Right lobe of liver (tissue), 6 donors: ENCODE data around the gene GTF2A1. TPM values are rescaled to one million over a fixed set of nuclear protein-coding genes. Genes with fewer than 3 reads are reported as not detected.

Source experiments
- ATAC-seq, 4 donors: fragments of 200-7000 bp; cut with Tn5 transposase; one replicate each; pipeline ENCODE4 v1.9.1; 2020; ENCODE audit warnings: mild to moderate bottlenecking in 4 of 4, moderate library complexity in 4 of 4
- DNase-seq, 3 donors: peaks; one replicate each; pipeline ENCODE4 v3.0.0-alpha.2; 2020
- H3K27ac ChIP-seq, 3 donors: fragments of 200-600 bp; one replicate each; pipeline ENCODE4 v1.8.0; 2022
- H3K27me3 ChIP-seq, 2 donors: fragments of 200-600 bp; one replicate each; pipeline ENCODE4 v1.8.0; 2022
- H3K36me3 ChIP-seq, 4 donors: fragments of 200-600 bp; sonication (generic) in 1 of 4; one replicate each; pipeline versions ENCODE4 v1.5.1 to v1.8.0; 2017 to 2022; ENCODE audit warnings: control low read depth in 1 of 4
- H3K4me1 ChIP-seq, 4 donors: fragments of 200-600 bp; sonication (generic) in 1 of 4; one replicate each; pipeline versions ENCODE4 v1.5.1 to v1.8.0; 2017 to 2022; ENCODE audit warnings: control low read depth in 1 of 4
- H3K4me3 ChIP-seq, 3 donors: fragments of 200-600 bp; one replicate each; pipeline ENCODE4 v1.8.0; 2022
- H3K9me3 ChIP-seq, 4 donors: fragments of 200-600 bp; sonication (generic) in 1 of 4; one replicate each; pipeline versions ENCODE4 v1.5.1 to v1.8.0; 2017 to 2022; ENCODE audit warnings: control low read depth in 1 of 4
- POLR2A ChIP-seq: fragments of 450-650 bp; IDR thresholded peaks from one replicate; pipeline ENCODE4 v1.6.1; 2017; ENCODE audit warnings: antibody characterized with exemption, mild to moderate bottlenecking
- WGBS: methylation state at CpG from one replicate; pipeline ENCODE4 v1.1.6; 2018; ENCODE audit warnings: low coverage, low lambda C conversion rate; ENCODE audit not compliant: insufficient coverage; ENCODE audit errors: missing lambda C conversion rate; 5-methylcytosine and 5-hydroxymethylcytosine counted together
- intact Hi-C, 2 donors: fragments of 100-400 bp; cut with DNase I; formaldehyde crosslinking; loops; one replicate each; pipeline versions ENCODE4 v1.11.2 to v1.14.1; 2022
- long read RNA-seq: library from polyadenylated mRNA; unstranded; transcript quantifications from one replicate; pipeline ENCODE4 v2.0.0, GENCODE V29; 2019
- total RNA-seq, 6 experiments: library from RNA; depleted of rRNA in 2 of 6; stranded (reverse); fragments of >200 nt in 2 of 6; fragmentation: NEBNext Ultra II Directional in 3 of 6; extraction: Animal tissue kit (Norgen Biotek cat#: 25700) in 3 of 6; gene quantifications; one replicate each; pipeline versions ENCODE4 v1.1.0 to v1.2.4, GENCODE V29; 2016 to 2023
- TF ChIP-seq, protein P1 (sequence below), 4 donors: fragments of 200-600 bp in 3 of 4; fragments of 450-650 bp in 1 of 4; IDR thresholded peaks; one replicate each; pipeline versions ENCODE4 v1.5.1 to v1.8.0; 2016 to 2022; ENCODE audit warnings: antibody characterized with exemption in 4 of 4, mild to moderate bottlenecking in 2 of 4
- donor health status: DM: no; HTN: yes; CAD: no.
- donor health status: DM: no; HTN: no; CAD: no.
- donor health status: DM: no; HTN: no; CAD: no.
- donor health status: DM: no; HTN: yes; CAD: no.
- donor health status: DM: no; HTN: yes; CAD: no.

The GTF2A1 gene
- total RNA-seq, result 10 to 100 TPM; 11.0 to 16.8 (median 12.9) TPM
- long read RNA-seq, full-length matches to known transcripts, result 1 of 1 reads
- long read RNA-seq, partial matches to known transcripts, result 0 of 1 reads
- long read RNA-seq, other reads (novel, unspliced or antisense), result 0 of 1 reads

DNA sequence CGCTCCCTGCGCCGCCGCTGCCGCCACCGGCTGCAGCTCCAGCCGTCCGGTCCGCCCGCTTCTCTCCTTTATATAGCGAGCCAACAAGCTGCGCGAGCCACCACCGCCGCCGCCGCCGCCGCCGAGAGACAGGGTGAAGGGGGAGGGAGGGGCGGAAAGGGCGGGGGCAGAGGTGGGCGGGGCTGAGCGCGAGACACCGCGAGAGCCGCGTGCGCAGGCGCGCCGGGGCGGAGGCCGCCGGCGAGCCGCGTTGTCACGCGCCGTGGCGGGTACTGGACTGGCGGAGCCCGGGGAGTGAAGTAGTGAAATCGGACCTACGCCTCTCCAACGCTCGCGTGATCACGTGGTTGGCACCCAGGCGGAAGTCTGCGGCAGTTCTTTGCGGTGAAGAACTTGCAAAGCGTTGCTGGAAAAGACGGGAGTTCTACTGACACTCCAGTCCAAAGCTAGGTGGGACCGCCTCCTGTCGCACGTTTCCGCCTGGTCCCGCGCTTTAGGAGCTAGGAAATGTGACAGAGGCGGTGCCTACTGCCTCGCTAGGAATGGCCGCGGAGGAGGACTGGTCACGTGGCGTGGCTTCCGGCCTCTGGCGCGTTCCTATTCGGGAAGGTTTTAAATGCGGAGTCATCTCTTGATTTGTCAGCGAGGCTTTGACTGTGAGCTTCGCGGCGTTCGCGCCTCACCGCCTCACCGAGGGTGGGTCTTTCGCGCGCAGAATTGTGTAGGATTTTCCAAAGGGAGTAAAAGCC is at the start of gene GTF2A1:
TSS of gene GTF2A1 (minus strand) at position 130 of the 749 bp plus-strand sequence. CDS start 441 bp downstream, outside the sequence.
- Histone ChIP-seq H3K36me3 (peaks cover 0 to under 1% (median 0%) of the 10 kb centered on the region in 4 donors), H3K27me3 (no peaks in the 10 kb centered on the region), H3K4me1 (peaks cover 0 to 29% (median 7%) of the 10 kb centered on the region in 4 donors), H3K4me3 (peak within 1 kb of the TSS; percentile 70 to 71 (median 70)), H3K27ac (peak within 1 kb of the TSS; percentile 95 to 99 (median 98)), H3K9me3 (no peaks in the 10 kb centered on the region)
- DNase-seq, result peak; percentile 96 to 97 (median 97)
- ATAC-seq, result peak; percentile 74 to 86 (median 82)
- peak; percentile 91 for TF ChIP-seq POLR2A
- TF ChIP-seq, protein P1, sequence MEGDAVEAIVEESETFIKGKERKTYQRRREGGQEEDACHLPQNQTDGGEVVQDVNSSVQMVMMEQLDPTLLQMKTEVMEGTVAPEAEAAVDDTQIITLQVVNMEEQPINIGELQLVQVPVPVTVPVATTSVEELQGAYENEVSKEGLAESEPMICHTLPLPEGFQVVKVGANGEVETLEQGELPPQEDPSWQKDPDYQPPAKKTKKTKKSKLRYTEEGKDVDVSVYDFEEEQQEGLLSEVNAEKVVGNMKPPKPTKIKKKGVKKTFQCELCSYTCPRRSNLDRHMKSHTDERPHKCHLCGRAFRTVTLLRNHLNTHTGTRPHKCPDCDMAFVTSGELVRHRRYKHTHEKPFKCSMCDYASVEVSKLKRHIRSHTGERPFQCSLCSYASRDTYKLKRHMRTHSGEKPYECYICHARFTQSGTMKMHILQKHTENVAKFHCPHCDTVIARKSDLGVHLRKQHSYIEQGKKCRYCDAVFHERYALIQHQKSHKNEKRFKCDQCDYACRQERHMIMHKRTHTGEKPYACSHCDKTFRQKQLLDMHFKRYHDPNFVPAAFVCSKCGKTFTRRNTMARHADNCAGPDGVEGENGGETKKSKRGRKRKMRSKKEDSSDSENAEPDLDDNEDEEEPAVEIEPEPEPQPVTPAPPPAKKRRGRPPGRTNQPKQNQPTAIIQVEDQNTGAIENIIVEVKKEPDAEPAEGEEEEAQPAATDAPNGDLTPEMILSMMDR (IDR thresholded peaks at IDR 0.05), result no peak
- WGBS, result 0% methylated on average over 7 of the region's 84 CpGs
- intact Hi-C loops, result no loop called here

DNA sequence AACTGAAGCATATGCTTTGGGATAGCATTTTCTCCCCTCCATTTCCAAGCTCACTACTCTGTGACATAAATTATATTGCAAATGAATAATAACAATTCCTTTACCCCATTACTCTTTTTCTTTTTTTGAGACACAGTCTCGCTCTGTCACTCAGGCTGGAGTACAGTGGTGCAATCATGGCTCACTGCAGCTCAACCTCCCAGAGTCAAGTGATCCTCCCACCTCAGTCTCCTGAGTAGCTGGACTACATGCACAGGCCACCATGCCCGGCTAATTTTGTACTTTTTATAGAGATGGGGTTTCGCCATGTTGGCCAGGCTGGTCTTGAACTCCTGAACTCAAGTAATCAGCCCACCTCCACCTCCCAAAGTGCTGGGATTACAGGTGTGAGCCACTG is 49.2 kb upstream of the GTF2A1 start:
- TF ChIP-seq, protein P1 (IDR thresholded peaks at IDR 0.05), result no peak
- TF ChIP-seq POLR2A, result no peak
- no peaks in the 10 kb centered on the region for H3K9me3 ChIP-seq
- H3K4me1 ChIP-seq, result peaks cover 0 to 6% (median 1%) of the 10 kb centered on the region in 4 donors
- intact Hi-C loops, result loop anchor here (5.0 kb wide), 2 partner anchors 182 to 187 kb away; no protein-coding TSS in a partner anchor
- ATAC-seq (no peak), DNase-seq (no peak)
- WGBS, result 78% methylated on average over 3 of the region's 3 CpGs
- H3K36me3 ChIP-seq, result no peaks in the 10 kb centered on the region
- H3K4me3 ChIP-seq, result no peak overlapping the region
- peak overlapping the region in 2 of 3 donors; percentile 15 to 51 for H3K27ac ChIP-seq
- H3K27me3 ChIP-seq, result no peaks in the 10 kb centered on the region

DNA sequence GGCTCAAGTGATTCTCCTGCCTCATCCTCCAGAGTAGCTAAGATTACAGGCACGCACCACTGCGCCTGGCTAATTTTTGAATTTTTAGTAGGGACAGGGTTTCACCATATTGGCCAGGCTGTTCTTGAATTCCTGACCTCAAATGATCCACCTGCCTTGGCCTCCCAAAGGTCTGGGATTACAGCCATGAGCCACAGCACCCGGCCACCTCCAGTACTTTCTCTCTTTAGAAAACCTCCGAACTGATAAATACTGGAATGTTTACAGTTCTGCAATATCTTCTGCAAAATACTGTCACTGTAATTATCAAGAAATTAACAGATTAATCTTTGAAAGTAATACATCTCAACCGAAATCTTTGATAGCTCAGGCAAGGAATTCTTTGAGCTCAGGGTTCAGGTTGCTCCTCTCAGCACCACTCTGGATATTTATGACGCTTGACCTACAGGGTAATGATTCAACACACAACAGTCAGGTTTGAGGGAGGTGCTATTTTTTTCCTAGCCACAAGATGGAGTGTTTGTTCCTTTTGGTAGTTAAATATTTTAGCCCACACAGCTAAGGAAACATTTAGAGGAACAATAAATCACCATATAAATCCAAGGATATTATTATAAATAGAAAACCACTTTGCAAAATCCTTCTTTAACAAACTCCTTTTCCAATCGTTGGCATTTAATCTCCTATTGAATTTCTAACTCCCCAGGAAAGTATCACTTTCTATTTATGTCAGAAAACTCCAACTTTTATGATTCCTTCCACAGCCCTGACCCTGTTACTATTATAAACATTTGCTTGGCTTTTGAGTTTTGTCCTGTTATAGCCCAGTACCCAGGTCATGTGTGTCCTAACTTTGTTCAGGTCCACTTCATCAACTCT is 48.6 kb upstream of the GTF2A1 start:
- Histone ChIP-seq H3K4me1 (peaks cover 0 to 6% (median 1%) of the 10 kb centered on the region in 4 donors), H3K9me3 (no peaks in the 10 kb centered on the region), H3K4me3 (peak overlapping the region in 1 of 3 donors; percentile 25), H3K27ac (peak overlapping the region in 2 of 3 donors; percentile 51 to 56), H3K27me3 (no peaks in the 10 kb centered on the region), H3K36me3 (no peaks in the 10 kb centered on the region)
- 28% methylated on average over 7 of the region's 7 CpGs for WGBS
- TF ChIP-seq, protein P1 (IDR thresholded peaks at IDR 0.05), result peak; percentile 81 to 97 (median 82)
- TF ChIP-seq POLR2A, result no peak
- no peak for DNase-seq
- intact Hi-C loops, result loop anchor here in 1 of 2 donors (5.0 kb wide), 1 partner anchor 188 kb away; no protein-coding TSS in a partner anchor
- ATAC-seq, result peak; percentile 97 to 98 (median 98)

DNA sequence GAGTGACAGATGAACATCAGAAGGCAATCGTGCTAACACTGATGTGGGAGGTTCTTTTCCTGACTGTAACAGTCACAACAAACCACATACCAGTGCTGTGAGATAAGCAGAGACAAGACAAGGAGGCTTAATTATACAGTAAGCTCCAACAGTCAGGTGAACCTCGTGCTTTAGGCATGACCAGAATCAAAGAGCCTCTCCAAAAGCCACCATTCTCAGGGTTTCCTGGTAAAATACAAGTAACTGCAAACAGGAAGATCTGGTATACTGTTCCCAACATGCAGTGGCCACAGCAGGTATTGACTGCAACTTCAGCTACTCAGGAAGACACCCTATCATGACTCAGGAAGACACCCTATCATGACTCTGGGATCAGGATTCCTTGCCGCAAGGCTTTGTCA is 47.3 kb upstream of the GTF2A1 start:
- Histone ChIP-seq H3K9me3 (no peaks in the 10 kb centered on the region), H3K36me3 (no peaks in the 10 kb centered on the region), H3K4me1 (peaks cover 0 to 6% (median 1%) of the 10 kb centered on the region in 4 donors), H3K27me3 (no peaks in the 10 kb centered on the region), H3K4me3 (no peak overlapping the region), H3K27ac (no peak overlapping the region)
- 49% methylated on average over 2 of the region's 3 CpGs for whole genome bisulfite sequencing
- TF ChIP-seq, protein P1 (IDR thresholded peaks at IDR 0.05), result no peak
- TF ChIP-seq POLR2A, result no peak
- ATAC-seq (no peak), DNase-seq (no peak)
- intact Hi-C loops, result loop anchor here in 1 of 2 donors (5.0 kb wide), 1 partner anchor 189 kb away; no protein-coding TSS in a partner anchor
